Stimulated activated naive B cell treated with anti-CD40 and anti-IgM and Interleukin-4, amounts not matched to agents 10 μg/mL and 1 μg/mL and 100 μg/mL, for 72 hours (primary cell): Measurements from ENCODE around the gene DENND1A.

Experiments used
- ATAC-seq, 2 donors: fragments of 150-1000 bp; cut with Tn5 transposase; replicated peaks; 2 replicates each; pipeline ENCODE4 v1.10.0; 2021; ENCODE audit warnings: moderate library complexity in 1 of 2
- DNase-seq: peaks from one replicate; pipeline ENCODE4 v3.0.0; 2021
- H3K27ac Mint-ChIP-seq: one replicate; pipeline ENCODE4 v1.8.0; 2022; ENCODE audit warnings: mild to moderate bottlenecking, mixed read lengths
- H3K27me3 Mint-ChIP-seq, 2 donors: one replicate each; pipeline ENCODE4 v1.8.0; 2022; ENCODE audit warnings: mixed read lengths in 2 of 2
- H3K36me3 Mint-ChIP-seq, 2 donors: one replicate each; pipeline ENCODE4 v1.8.0; 2022; ENCODE audit warnings: mixed read lengths in 2 of 2, mild to moderate bottlenecking in 1 of 2
- H3K4me1 Mint-ChIP-seq, 2 donors: one replicate each; pipeline ENCODE4 v1.8.0; 2022; ENCODE audit warnings: mixed read lengths in 2 of 2, mild to moderate bottlenecking in 1 of 2
- H3K4me3 Mint-ChIP-seq, 2 donors: one replicate each; pipeline ENCODE4 v1.8.0; 2022; ENCODE audit warnings: mild to moderate bottlenecking in 2 of 2, mixed read lengths in 2 of 2, moderate library complexity in 1 of 2
- H3K9me3 Mint-ChIP-seq, 2 donors: one replicate each; pipeline ENCODE4 v1.8.0; 2022; ENCODE audit warnings: mixed read lengths in 2 of 2, mild to moderate bottlenecking in 1 of 2

Gene DENND1A

GRCh38 chr9:123784518-123784917, 145.4 kb downstream of the DENND1A start:
- H3K36me3 Mint-ChIP-seq, result peaks cover 0 to 1% of the 10 kb centered on the region in 2 donors
- no peak overlapping the region for H3K27ac Mint-ChIP-seq
- H3K4me3 Mint-ChIP-seq, result no peak overlapping the region
- ATAC-seq (no peak), DNase-seq (no peak)
- H3K4me1 Mint-ChIP-seq, result peaks cover 0 to 1% of the 10 kb centered on the region in 2 donors
- H3K27me3 Mint-ChIP-seq, result no peaks in the 10 kb centered on the region
- H3K9me3 Mint-ChIP-seq, result no peaks in the 10 kb centered on the region

- no peak overlapping the region for H3K27ac Mint-ChIP-seq
- no peaks in the 10 kb centered on the region for H3K36me3 Mint-ChIP-seq
- H3K4me3 Mint-ChIP-seq, result no peak overlapping the region
- H3K4me1 Mint-ChIP-seq, result peaks cover 9 to 10% of the 10 kb centered on the region in 2 donors
- H3K9me3 Mint-ChIP-seq, result no peaks in the 10 kb centered on the region
- no peak for ATAC-seq
- no peak for DNase-seq
- H3K27me3 Mint-ChIP-seq, result no peaks in the 10 kb centered on the region
These were observed 151.6 kb downstream of the DENND1A start for GRCh38 chr9:123778232-123778902.

- Mint-ChIP-seq H3K36me3 (no peaks in the 10 kb centered on the region), H3K27ac (no peak overlapping the region), H3K27me3 (no peaks in the 10 kb centered on the region), H3K4me3 (no peak overlapping the region), H3K4me1 (peaks cover 9 to 10% of the 10 kb centered on the region in 2 donors), H3K9me3 (no peaks in the 10 kb centered on the region)
- DNase-seq (no peak), ATAC-seq (no peak)
These were observed 153.0 kb downstream of the DENND1A start for GRCh38 chr9:123776708-123777537.

- Mint-ChIP-seq H3K27ac (no peak overlapping the region), H3K36me3 (no peaks in the 10 kb centered on the region), H3K27me3 (no peaks in the 10 kb centered on the region), H3K9me3 (no peaks in the 10 kb centered on the region), H3K4me3 (no peak overlapping the region), H3K4me1 (peaks cover 9 to 17% of the 10 kb centered on the region in 2 donors)
- ATAC-seq, result no peak
- DNase-seq, result no peak
These were observed 154.3 kb downstream of the DENND1A start for GRCh38 chr9:123775289-123776284.

GRCh38 chr9:123773783-123774182, 156.1 kb downstream of the DENND1A start:
- Mint-ChIP-seq H3K9me3 (no peaks in the 10 kb centered on the region), H3K4me3 (no peak overlapping the region), H3K36me3 (no peaks in the 10 kb centered on the region), H3K4me1 (peaks cover 14 to 30% of the 10 kb centered on the region in 2 donors), H3K27me3 (no peaks in the 10 kb centered on the region), H3K27ac (no peak overlapping the region)
- ATAC-seq (no peak), DNase-seq (no peak)

GRCh38 chr9:123772967-123773366, 157.0 kb downstream of the DENND1A start:
- Mint-ChIP-seq H3K27me3 (no peaks in the 10 kb centered on the region), H3K36me3 (no peaks in the 10 kb centered on the region), H3K4me1 (peaks cover 14 to 30% of the 10 kb centered on the region in 2 donors), H3K27ac (no peak overlapping the region), H3K4me3 (no peak overlapping the region), H3K9me3 (no peaks in the 10 kb centered on the region)
- ATAC-seq (no peak), DNase-seq (no peak)

- Mint-ChIP-seq H3K27me3 (no peaks in the 10 kb centered on the region), H3K27ac (no peak overlapping the region), H3K4me3 (no peak overlapping the region), H3K36me3 (no peaks in the 10 kb centered on the region), H3K4me1 (peaks cover 14 to 30% of the 10 kb centered on the region in 2 donors), H3K9me3 (no peaks in the 10 kb centered on the region)
- DNase-seq (no peak), ATAC-seq (no peak)
These were observed 157.6 kb downstream of the DENND1A start for GRCh38 chr9:123772374-123772773.

- Mint-ChIP-seq H3K9me3 (no peaks in the 10 kb centered on the region), H3K4me1 (peaks cover 14 to 30% of the 10 kb centered on the region in 2 donors), H3K27ac (no peak overlapping the region), H3K4me3 (no peak overlapping the region), H3K27me3 (no peaks in the 10 kb centered on the region), H3K36me3 (no peaks in the 10 kb centered on the region)
- ATAC-seq (no peak), DNase-seq (no peak)
These were observed 158.2 kb downstream of the DENND1A start for GRCh38 chr9:123771690-123772089.

GRCh38 chr9:123769719-123770118, 160.2 kb downstream of the DENND1A start:
- H3K9me3 Mint-ChIP-seq, result no peaks in the 10 kb centered on the region
- H3K27ac Mint-ChIP-seq, result no peak overlapping the region
- no peak overlapping the region for H3K4me3 Mint-ChIP-seq
- H3K27me3 Mint-ChIP-seq, result no peaks in the 10 kb centered on the region
- H3K36me3 Mint-ChIP-seq, result no peaks in the 10 kb centered on the region
- peaks cover 9 to 30% of the 10 kb centered on the region in 2 donors for H3K4me1 Mint-ChIP-seq
- ATAC-seq (no peak), DNase-seq (no peak)

GRCh38 chr9:123763910-123764588, 165.9 kb downstream of the DENND1A start:
- H3K9me3 Mint-ChIP-seq, result no peaks in the 10 kb centered on the region
- no peaks in the 10 kb centered on the region for H3K27me3 Mint-ChIP-seq
- no peak overlapping the region for H3K4me3 Mint-ChIP-seq
- peaks cover 0 to 3% of the 10 kb centered on the region in 2 donors for H3K36me3 Mint-ChIP-seq
- H3K4me1 Mint-ChIP-seq, result no peaks in the 10 kb centered on the region
- DNase-seq (no peak), ATAC-seq (no peak)
- no peak overlapping the region for H3K27ac Mint-ChIP-seq

GRCh38 chr9:123761905-123762605, 167.9 kb downstream of the DENND1A start:
- Mint-ChIP-seq H3K27ac (no peak overlapping the region), H3K4me3 (no peak overlapping the region), H3K36me3 (peaks cover 0 to 7% of the 10 kb centered on the region in 2 donors), H3K4me1 (peaks cover 0 to under 1% of the 10 kb centered on the region in 2 donors), H3K27me3 (no peaks in the 10 kb centered on the region), H3K9me3 (no peaks in the 10 kb centered on the region)
- DNase-seq, result no peak
- no peak for ATAC-seq

- Mint-ChIP-seq H3K36me3 (peaks cover 11 to 12% of the 10 kb centered on the region in 2 donors), H3K27ac (no peak overlapping the region), H3K4me1 (peaks cover 6 to 22% of the 10 kb centered on the region in 2 donors), H3K27me3 (no peaks in the 10 kb centered on the region), H3K4me3 (no peak overlapping the region), H3K9me3 (no peaks in the 10 kb centered on the region)
- ATAC-seq (no peak), DNase-seq (no peak)
These were observed 172.0 kb downstream of the DENND1A start for GRCh38 chr9:123757960-123758359.

- Mint-ChIP-seq H3K9me3 (no peaks in the 10 kb centered on the region), H3K4me1 (peaks cover 6 to 22% of the 10 kb centered on the region in 2 donors), H3K36me3 (peaks cover 11 to 12% of the 10 kb centered on the region in 2 donors), H3K27me3 (no peaks in the 10 kb centered on the region), H3K27ac (no peak overlapping the region), H3K4me3 (no peak overlapping the region)
- ATAC-seq, result no peak
- no peak for DNase-seq
These were observed 172.4 kb downstream of the DENND1A start for GRCh38 chr9:123757547-123757946.
